ENCODE results near the gene ABCA4. TPM values are rescaled to one million over a fixed set of nuclear protein-coding genes. Genes with fewer than 3 reads are reported as not detected.

ABCA4 gene
- total RNA-seq, 1 experiment from 2014 or later = 1.5 TPM

- ChIA-PET CTCF (no interaction called here), POLR2A (no interaction called here)
- peaks cover 7% of the 10 kb centered on the region for H3K4me1 ChIP-seq (ENCODE audit: control insufficient read depth, insufficient read depth, low read length)
- TF ChIP-seq REST (IDR thresholded peaks at IDR 0.05; ENCODE audit: insufficient read depth in 1 of 2, low read depth in 2 of 2, low read length in 1 of 2) (no peak), POLR2AphosphoS5 (IDR thresholded peaks at IDR 0.05; ENCODE audit: low read depth, low read length) (no peak), TCF7L2 (IDR thresholded peaks at IDR 0.05; ENCODE audit: low read depth, low read length) (no peak), SIN3A (IDR thresholded peaks at IDR 0.05; ENCODE audit: borderline replicate concordance, insufficient read depth, low read depth, low read length) (no peak), CTCF (IDR thresholded peaks at IDR 0.05) (no peak)
- no peak for DNase-seq (ENCODE audit: low read depth, low spot score)
- no peak overlapping the region for H3K4me3 ChIP-seq (ENCODE audit: low read depth in 2 of 2, low read length in 2 of 2)
- no peaks in the 10 kb centered on the region for H3K36me3 ChIP-seq (ENCODE audit: control insufficient read depth, insufficient read depth, low read length)
- no peaks in the 10 kb centered on the region for H3K27me3 ChIP-seq (ENCODE audit: control insufficient read depth, insufficient read depth, low read length)
- intact Hi-C loops (cut with micrococcal nuclease; ENCODE audit: unreplicated experiment) = no loop called here
- H3K27ac ChIP-seq (ENCODE audit: low read length) = no peak overlapping the region; the same call in 1 of the 2 replicates
- no peaks in the 10 kb centered on the region for H3K9me3 ChIP-seq (ENCODE audit: control insufficient read depth, insufficient read depth, low read depth, low read length)
- no peak for ATAC-seq
- BruUV-seq (replicated peaks) = no TSS peak
- in situ Hi-C loops (cut with HindIII; ENCODE audit: low pct_unique_long_range_greater_than_20kb, low sequenced_read_pairs) = loop anchor here (10.0 kb wide), 1 partner anchor 71 kb away; no protein-coding TSS in a partner anchor
Observed at GRCh38 chr1:94146273-94146672, 25.3 kb upstream of the ABCA4 start.

- TF ChIP-seq TCF7L2 (IDR thresholded peaks at IDR 0.05; ENCODE audit: low read depth, low read length) = no peak
- TF ChIP-seq CTCF (IDR thresholded peaks at IDR 0.05) = no peak
- TF ChIP-seq SIN3A (IDR thresholded peaks at IDR 0.05; ENCODE audit: borderline replicate concordance, insufficient read depth, low read depth, low read length) = no peak
- no peak for TF ChIP-seq REST (IDR thresholded peaks at IDR 0.05; ENCODE audit: insufficient read depth in 1 of 2, low read depth in 2 of 2, low read length in 1 of 2)
- TF ChIP-seq POLR2AphosphoS5 (IDR thresholded peaks at IDR 0.05; ENCODE audit: low read depth, low read length) = no peak
- CTCF ChIA-PET = no interaction called here
- H3K4me1 ChIP-seq (ENCODE audit: control insufficient read depth, insufficient read depth, low read length) = peaks cover 7% of the 10 kb centered on the region
- BruUV-seq (replicated peaks) = no TSS peak
- no peak overlapping the region for H3K4me3 ChIP-seq (ENCODE audit: low read depth in 2 of 2, low read length in 2 of 2)
- DNase-seq (ENCODE audit: low read depth, low spot score) = no peak
- H3K36me3 ChIP-seq (ENCODE audit: control insufficient read depth, insufficient read depth, low read length) = no peaks in the 10 kb centered on the region
- intact Hi-C loops (cut with micrococcal nuclease; ENCODE audit: unreplicated experiment) (no loop called here), in situ Hi-C loops (cut with HindIII; ENCODE audit: low pct_unique_long_range_greater_than_20kb, low sequenced_read_pairs) (loop anchor here (10.0 kb wide), 1 partner anchor 70 kb away; no protein-coding TSS in a partner anchor)
- peak overlapping the region; percentile 23; the same call in 1 of the 2 replicates for H3K27ac ChIP-seq (ENCODE audit: low read length)
- H3K27me3 ChIP-seq (ENCODE audit: control insufficient read depth, insufficient read depth, low read length) = no peaks in the 10 kb centered on the region
- no peaks in the 10 kb centered on the region for H3K9me3 ChIP-seq (ENCODE audit: control insufficient read depth, insufficient read depth, low read depth, low read length)
- no peak for ATAC-seq
- POLR2A ChIA-PET = no interaction called here
Observed at GRCh38 chr1:94144836-94145235, 23.9 kb upstream of the ABCA4 start.

Measured in Panc1 (cell line).